NCI-H69 (cell line): ENCODE data around the gene NCR1.
A peak's percentile ranks its signal among the peaks of the same experiment; 100 is the strongest.
"Not testable (repeated sequence)": the region's sequence is repeated elsewhere in the genome, so short reads cannot be mapped to it uniquely, and the experiment has no call there.

Experiments used
- DNase-seq: peaks from one replicate; lab custom pipeline; 2025; lab: John Stamatoyannopoulos, UW

NCR1 gene

GRCh38 chr19:54907899-54908298, 2.0 kb downstream of the NCR1 start:
- DNase-seq: not testable (repeated sequence)

- DNase-seq: no peak
Observed at GRCh38 chr19:54916822-54917221, 10.9 kb downstream of the NCR1 start.

- no peak for DNase-seq
Observed at GRCh38 chr19:54918499-54918898, 12.6 kb downstream of the NCR1 start.

GRCh38 chr19:54919646-54920563, 14.0 kb downstream of the NCR1 start:
- DNase-seq: peak; percentile 6

- DNase-seq: no peak
Observed at GRCh38 chr19:54921082-54921481, 15.1 kb downstream of the NCR1 start.

GRCh38 chr19:54923276-54923675, 17.3 kb downstream of the NCR1 start:
- DNase-seq: no peak

- peak; percentile 16 for DNase-seq
Observed at GRCh38 chr19:54928299-54928698, 22.4 kb downstream of the NCR1 start.

- no peak for DNase-seq
Observed at GRCh38 chr19:54937926-54938325, 32.0 kb downstream of the NCR1 start.

GRCh38 chr19:54938906-54939305, 33.0 kb downstream of the NCR1 start:
- DNase-seq: no peak

GRCh38 chr19:54939538-54939937, 33.6 kb downstream of the NCR1 start:
- not testable (repeated sequence) for DNase-seq

- DNase-seq: not testable (repeated sequence)
Observed at GRCh38 chr19:54943772-54944361, 37.9 kb downstream of the NCR1 start.

GRCh38 chr19:54947381-54947780, 41.4 kb downstream of the NCR1 start, which contains the start of gene NLRP7:
Gene NLRP7, minus strand, starts transcription at chr19:54947530.
- DNase-seq: no peak

GRCh38 chr19:54949412-54949811, 43.5 kb downstream of the NCR1 start:
- no peak for DNase-seq

GRCh38 chr19:54950580-54950979, 44.6 kb downstream of the NCR1 start:
- DNase-seq: not testable (repeated sequence)

- DNase-seq: no peak
Observed at GRCh38 chr19:54952591-54953344, 46.8 kb downstream of the NCR1 start.

GRCh38 chr19:54953345-54953713, 47.4 kb downstream of the NCR1 start:
- not testable (repeated sequence) for DNase-seq

- DNase-seq: no peak
Observed at GRCh38 chr19:54955376-54955775, 49.4 kb downstream of the NCR1 start.

GRCh38 chr19:54959840-54960239, 53.9 kb downstream of the NCR1 start:
- no peak for DNase-seq
